ENCODE data around the gene OBSL1.
A peak's percentile ranks its signal among the peaks of the same experiment; 100 is the strongest.

OBSL1 gene

GRCh38 chr2:219596954-219597551, 25.7 kb upstream of the OBSL1 start:
- DNase-seq (ENCODE audit: low spot score), result peak; percentile 29

GRCh38 chr2:219595256-219595655, 23.9 kb upstream of the OBSL1 start:
- DNase-seq (ENCODE audit: low spot score), result no peak

- no peak for DNase-seq (ENCODE audit: low spot score)
These were observed 21.8 kb upstream of the OBSL1 start for GRCh38 chr2:219593154-219593553.

GRCh38 chr2:219592736-219593135, 21.4 kb upstream of the OBSL1 start:
- no peak for DNase-seq (ENCODE audit: low spot score)

- DNase-seq (ENCODE audit: low spot score), result no peak
These were observed 19.8 kb upstream of the OBSL1 start for GRCh38 chr2:219591091-219591490.

GRCh38 chr2:219581346-219581745, 10.0 kb upstream of the OBSL1 start:
- DNase-seq (ENCODE audit: low spot score), result no peak

GRCh38 chr2:219578811-219579613, 7.7 kb upstream of the OBSL1 start:
- no peak for DNase-seq (ENCODE audit: low spot score)

GRCh38 chr2:219576505-219577388, 5.4 kb upstream of the OBSL1 start:
- DNase-seq (ENCODE audit: low spot score), result no peak

- DNase-seq (ENCODE audit: low spot score), result no peak
These were observed 4.5 kb upstream of the OBSL1 start for GRCh38 chr2:219575566-219576504.

GRCh38 chr2:219574484-219575311, 3.4 kb upstream of the OBSL1 start:
- no peak for DNase-seq (ENCODE audit: low spot score)

GRCh38 chr2:219573166-219573565, 1.8 kb upstream of the OBSL1 start:
- DNase-seq (ENCODE audit: low spot score), result no peak

- DNase-seq (ENCODE audit: low spot score), result no peak
These were observed 1.1 kb upstream of the OBSL1 start, which contains the start of gene INHA for GRCh38 chr2:219572237-219573001. Gene INHA, plus strand, starts transcription at chr2:219572310. Its CDS starts 65 bp downstream, at chr2:219572375.

GRCh38 chr2:219570924-219571310, 422 bp downstream of the OBSL1 start:
- DNase-seq (ENCODE audit: low spot score), result peak; percentile 60

GRCh38 chr2:219570194-219570923, 980 bp downstream of the OBSL1 start:
- DNase-seq (ENCODE audit: low spot score), result peak; percentile 72

GRCh38 chr2:219569635-219570034, 1.7 kb downstream of the OBSL1 start:
- no peak for DNase-seq (ENCODE audit: low spot score)

- no peak for DNase-seq (ENCODE audit: low spot score)
These were observed 2.3 kb downstream of the OBSL1 start for GRCh38 chr2:219569041-219569440.

- DNase-seq (ENCODE audit: low spot score), result no peak
These were observed 3.5 kb downstream of the OBSL1 start for GRCh38 chr2:219567791-219568361.

GRCh38 chr2:219567131-219567530, 4.2 kb downstream of the OBSL1 start:
- DNase-seq (ENCODE audit: low spot score), result no peak

- DNase-seq (ENCODE audit: low spot score), result no peak
These were observed 4.7 kb downstream of the OBSL1 start for GRCh38 chr2:219566640-219567039.

Data from hepatic stellate cell (primary cell).